ENCODE data around the gene TMEM250. TPM values are rescaled to one million over a fixed set of nuclear protein-coding genes. Genes with fewer than 3 reads are reported as not detected.

TMEM250 gene
- total and polyA plus RNA-seq, 4 donors = 6.7 to 19.5 (median 17.2) TPM

GRCh38 chr9:136087741-136088480, 30.8 kb downstream of the TMEM250 start:
- Histone ChIP-seq H3K9ac (ENCODE audit: low read depth in 1 of 2, low read length in 2 of 2) (no peak overlapping the region), H3K36me3 (ENCODE audit: control insufficient read depth in 4 of 4, insufficient read depth in 3 of 4, low read depth in 1 of 4, low read length in 3 of 4) (peaks cover 0 to 3% (median 1%) of the 10 kb centered on the region in 4 donors), H3K9me3 (ENCODE audit: control insufficient read depth in 4 of 4, low read length in 3 of 4) (no peaks in the 10 kb centered on the region), H3K4me1 (ENCODE audit: control insufficient read depth in 4 of 4, insufficient read depth in 4 of 4, low read length in 3 of 4) (peaks cover 17 to 57% (median 38%) of the 10 kb centered on the region in 4 donors), H3K27me3 (ENCODE audit: control insufficient read depth in 4 of 4, insufficient read depth in 4 of 4, low read length in 3 of 4) (no peaks in the 10 kb centered on the region), H3K27ac (ENCODE audit: low read depth in 1 of 2, low read length in 2 of 2) (peak overlapping the region in 1 of 2 donors; percentile 12), H3K4me3 (ENCODE audit: low read depth in 1 of 3, low read length in 3 of 3) (no peak overlapping the region)
- 80% methylated on average over 24 of the region's 24 CpGs for WGBS
- TF ChIP-seq FOXA2 (IDR thresholded peaks at IDR 0.05) = no peak
- no peak for TF ChIP-seq CTCF (IDR thresholded peaks at IDR 0.05; ENCODE audit: low read depth, low read length, missing input control)
- no peak for TF ChIP-seq HNF4A (conservative IDR thresholded peaks at IDR 0.05)
- no peak for TF ChIP-seq RXRA (IDR thresholded peaks at IDR 0.05)
- TF ChIP-seq JUND (IDR thresholded peaks at IDR 0.05) = no peak
- TF ChIP-seq HNF4G (IDR thresholded peaks at IDR 0.05) = no peak
- TF ChIP-seq RAD21 (IDR thresholded peaks at IDR 0.05) = no peak
- TF ChIP-seq, protein P1, sequence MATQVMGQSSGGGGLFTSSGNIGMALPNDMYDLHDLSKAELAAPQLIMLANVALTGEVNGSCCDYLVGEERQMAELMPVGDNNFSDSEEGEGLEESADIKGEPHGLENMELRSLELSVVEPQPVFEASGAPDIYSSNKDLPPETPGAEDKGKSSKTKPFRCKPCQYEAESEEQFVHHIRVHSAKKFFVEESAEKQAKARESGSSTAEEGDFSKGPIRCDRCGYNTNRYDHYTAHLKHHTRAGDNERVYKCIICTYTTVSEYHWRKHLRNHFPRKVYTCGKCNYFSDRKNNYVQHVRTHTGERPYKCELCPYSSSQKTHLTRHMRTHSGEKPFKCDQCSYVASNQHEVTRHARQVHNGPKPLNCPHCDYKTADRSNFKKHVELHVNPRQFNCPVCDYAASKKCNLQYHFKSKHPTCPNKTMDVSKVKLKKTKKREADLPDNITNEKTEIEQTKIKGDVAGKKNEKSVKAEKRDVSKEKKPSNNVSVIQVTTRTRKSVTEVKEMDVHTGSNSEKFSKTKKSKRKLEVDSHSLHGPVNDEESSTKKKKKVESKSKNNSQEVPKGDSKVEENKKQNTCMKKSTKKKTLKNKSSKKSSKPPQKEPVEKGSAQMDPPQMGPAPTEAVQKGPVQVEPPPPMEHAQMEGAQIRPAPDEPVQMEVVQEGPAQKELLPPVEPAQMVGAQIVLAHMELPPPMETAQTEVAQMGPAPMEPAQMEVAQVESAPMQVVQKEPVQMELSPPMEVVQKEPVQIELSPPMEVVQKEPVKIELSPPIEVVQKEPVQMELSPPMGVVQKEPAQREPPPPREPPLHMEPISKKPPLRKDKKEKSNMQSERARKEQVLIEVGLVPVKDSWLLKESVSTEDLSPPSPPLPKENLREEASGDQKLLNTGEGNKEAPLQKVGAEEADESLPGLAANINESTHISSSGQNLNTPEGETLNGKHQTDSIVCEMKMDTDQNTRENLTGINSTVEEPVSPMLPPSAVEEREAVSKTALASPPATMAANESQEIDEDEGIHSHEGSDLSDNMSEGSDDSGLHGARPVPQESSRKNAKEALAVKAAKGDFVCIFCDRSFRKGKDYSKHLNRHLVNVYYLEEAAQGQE (IDR thresholded peaks at IDR 0.05) = no peak
- no peak for TF ChIP-seq YY1 (IDR thresholded peaks at IDR 0.05)
- TF ChIP-seq, protein P2, sequence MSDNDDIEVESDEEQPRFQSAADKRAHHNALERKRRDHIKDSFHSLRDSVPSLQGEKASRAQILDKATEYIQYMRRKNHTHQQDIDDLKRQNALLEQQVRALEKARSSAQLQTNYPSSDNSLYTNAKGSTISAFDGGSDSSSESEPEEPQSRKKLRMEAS (IDR thresholded peaks at IDR 0.05) = no peak
- no peak for TF ChIP-seq NR2F2 (IDR thresholded peaks at IDR 0.05)
- DNase-seq (ENCODE audit: low spot score) = no peak

DNA sequence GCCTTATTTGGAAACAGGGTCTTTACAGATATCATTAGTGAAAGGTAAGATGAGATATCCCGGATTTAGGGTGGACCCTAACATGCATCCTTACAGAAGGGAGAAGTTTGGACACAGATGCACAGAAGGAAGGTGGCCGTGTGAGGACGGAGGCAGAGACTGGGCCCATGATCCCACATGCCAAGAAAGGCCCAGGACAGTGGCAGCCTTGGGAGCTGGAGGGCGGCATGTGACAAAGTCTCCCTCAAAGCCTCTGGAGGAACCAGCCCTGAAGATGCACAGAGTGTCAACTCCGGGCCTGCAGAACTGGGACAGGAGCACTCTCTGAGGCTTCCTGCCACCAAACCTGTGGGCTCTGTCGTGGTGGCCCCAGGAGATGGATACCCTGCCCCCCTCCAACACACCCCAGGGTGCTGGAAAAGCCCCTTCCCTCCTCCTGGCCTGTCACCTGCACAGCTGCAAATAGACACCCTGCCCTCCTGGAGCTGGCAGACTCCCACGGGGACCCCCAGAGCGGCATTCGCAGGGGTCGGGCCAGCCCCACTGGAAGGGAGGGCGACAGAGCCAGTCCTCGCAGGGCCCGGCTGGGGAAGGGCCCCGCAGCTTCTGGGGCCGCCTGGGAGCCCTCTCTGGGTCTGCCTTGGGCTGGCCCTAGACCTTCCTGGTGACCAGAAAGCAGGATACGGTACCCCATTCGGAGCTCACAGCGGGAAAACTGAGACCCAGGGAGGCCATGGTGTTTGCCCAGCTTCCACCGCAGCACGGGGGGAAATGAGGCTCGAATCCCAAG, 31.5 kb downstream of the TMEM250 start:
- Histone ChIP-seq H3K27ac (ENCODE audit: low read depth in 1 of 2, low read length in 2 of 2) (peak overlapping the region in 1 of 2 donors; percentile 27), H3K4me3 (ENCODE audit: low read depth in 1 of 3, low read length in 3 of 3) (no peak overlapping the region), H3K9ac (ENCODE audit: low read depth in 1 of 2, low read length in 2 of 2) (no peak overlapping the region), H3K9me3 (ENCODE audit: control insufficient read depth in 4 of 4, low read length in 3 of 4) (no peaks in the 10 kb centered on the region), H3K27me3 (ENCODE audit: control insufficient read depth in 4 of 4, insufficient read depth in 4 of 4, low read length in 3 of 4) (no peaks in the 10 kb centered on the region), H3K36me3 (ENCODE audit: control insufficient read depth in 4 of 4, insufficient read depth in 3 of 4, low read depth in 1 of 4, low read length in 3 of 4) (peaks cover 0 to 4% (median 1%) of the 10 kb centered on the region in 4 donors), H3K4me1 (ENCODE audit: control insufficient read depth in 4 of 4, insufficient read depth in 4 of 4, low read length in 3 of 4) (peaks cover 17 to 51% (median 32%) of the 10 kb centered on the region in 4 donors)
- DNase-seq (ENCODE audit: low spot score) = no peak
- 93% methylated on average over 21 of the region's 21 CpGs for WGBS
- TF ChIP-seq GABPA (IDR thresholded peaks at IDR 0.05 in 1 of 2, conservative IDR thresholded peaks at IDR 0.05 in 1 of 2) = no peak
- no peak for TF ChIP-seq ATF3 (IDR thresholded peaks at IDR 0.05)
- TF ChIP-seq TAF1 (conservative IDR thresholded peaks at IDR 0.05) = no peak
- TF ChIP-seq HNF4A (conservative IDR thresholded peaks at IDR 0.05) = no peak
- no peak for TF ChIP-seq FOXA2 (IDR thresholded peaks at IDR 0.05)
- TF ChIP-seq FOXA1 (IDR thresholded peaks at IDR 0.05) = no peak
- no peak for TF ChIP-seq EGR1 (IDR thresholded peaks at IDR 0.05; ENCODE audit: low read depth in 2 of 2)
- no peak for TF ChIP-seq NR2F2 (IDR thresholded peaks at IDR 0.05)
- no peak for TF ChIP-seq JUND (IDR thresholded peaks at IDR 0.05)
- TF ChIP-seq CTCF (IDR thresholded peaks at IDR 0.05; ENCODE audit: low read depth, low read length, missing input control) = no peak
- TF ChIP-seq, protein P3, sequence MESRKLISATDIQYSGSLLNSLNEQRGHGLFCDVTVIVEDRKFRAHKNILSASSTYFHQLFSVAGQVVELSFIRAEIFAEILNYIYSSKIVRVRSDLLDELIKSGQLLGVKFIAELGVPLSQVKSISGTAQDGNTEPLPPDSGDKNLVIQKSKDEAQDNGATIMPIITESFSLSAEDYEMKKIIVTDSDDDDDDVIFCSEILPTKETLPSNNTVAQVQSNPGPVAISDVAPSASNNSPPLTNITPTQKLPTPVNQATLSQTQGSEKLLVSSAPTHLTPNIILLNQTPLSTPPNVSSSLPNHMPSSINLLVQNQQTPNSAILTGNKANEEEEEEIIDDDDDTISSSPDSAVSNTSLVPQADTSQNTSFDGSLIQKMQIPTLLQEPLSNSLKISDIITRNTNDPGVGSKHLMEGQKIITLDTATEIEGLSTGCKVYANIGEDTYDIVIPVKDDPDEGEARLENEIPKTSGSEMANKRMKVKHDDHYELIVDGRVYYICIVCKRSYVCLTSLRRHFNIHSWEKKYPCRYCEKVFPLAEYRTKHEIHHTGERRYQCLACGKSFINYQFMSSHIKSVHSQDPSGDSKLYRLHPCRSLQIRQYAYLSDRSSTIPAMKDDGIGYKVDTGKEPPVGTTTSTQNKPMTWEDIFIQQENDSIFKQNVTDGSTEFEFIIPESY (IDR thresholded peaks at IDR 0.05) = no peak
- no peak for TF ChIP-seq RAD21 (IDR thresholded peaks at IDR 0.05)
- TF ChIP-seq SP1 (IDR thresholded peaks at IDR 0.05) = no peak
- TF ChIP-seq, protein P2 (IDR thresholded peaks at IDR 0.05) = no peak

Data from liver (tissue), 9 donors.